Endothelial cell (in vitro differentiated cells): ENCODE measurements around the gene ABHD12. TPM values are rescaled to one million over a fixed set of nuclear protein-coding genes. Genes with fewer than 3 reads are reported as not detected.

Source experiments
- DNase-seq: peaks from one replicate; pipeline ENCODE4 v3.0.0; 2021; ENCODE audit warnings: low spot score
- H3K27ac Mint-ChIP-seq: one replicate; pipeline ENCODE4 v1.8.0; 2021; ENCODE audit warnings: mixed read lengths, inconsistent platforms; ENCODE audit not compliant: unreplicated experiment
- H3K27me3 Mint-ChIP-seq: one replicate; pipeline ENCODE4 v1.8.0; 2021; ENCODE audit warnings: mild to moderate bottlenecking, moderate library complexity, mixed read lengths, inconsistent platforms; ENCODE audit not compliant: unreplicated experiment
- H3K36me3 Mint-ChIP-seq: one replicate; pipeline ENCODE4 v1.8.0; 2021; ENCODE audit warnings: mild to moderate bottlenecking, low read depth, mixed read lengths, inconsistent platforms; ENCODE audit not compliant: unreplicated experiment
- H3K4me1 Mint-ChIP-seq: one replicate; pipeline ENCODE4 v1.8.0; 2021; ENCODE audit warnings: mild to moderate bottlenecking, mixed read lengths, inconsistent platforms; ENCODE audit not compliant: unreplicated experiment
- H3K4me3 Mint-ChIP-seq: one replicate; pipeline ENCODE4 v1.8.0; 2021; ENCODE audit warnings: mild to moderate bottlenecking, mixed read lengths, inconsistent platforms; ENCODE audit not compliant: unreplicated experiment
- H3K9me3 Mint-ChIP-seq: one replicate; pipeline ENCODE4 v1.8.0; 2021; ENCODE audit warnings: mixed read lengths, inconsistent platforms; ENCODE audit not compliant: unreplicated experiment
- CTCF ChIP-seq: fragments of 200-600 bp; sonication (generic); IDR thresholded peaks from one replicate; pipeline ENCODE4 v1.5.0; 2021; ENCODE audit warnings: antibody characterized with exemption; ENCODE audit not compliant: unreplicated experiment
- total RNA-seq: library from RNA; stranded (reverse); fragmentation: NEBNext Ultra II Directional; extraction: Animal tissue kit (Norgen Biotek cat#: 25700); gene quantifications from one replicate; pipeline ENCODE4 v1.2.1, GENCODE V29; 2021; ENCODE audit not compliant: unreplicated experiment

Gene ABHD12
- total RNA-seq, 1 donor from 2014 or later = 28.0 TPM

GRCh38 chr20:25272223-25273000 lies 118.2 kb downstream of the ABHD12 start:
- DNase-seq = no peak
- no peaks in the 10 kb centered on the region for H3K9me3 Mint-ChIP-seq
- H3K4me1 Mint-ChIP-seq = no peaks in the 10 kb centered on the region
- H3K27me3 Mint-ChIP-seq = peaks cover 8% of the 10 kb centered on the region
- H3K27ac Mint-ChIP-seq = no peak overlapping the region
- no peak for TF ChIP-seq CTCF
- no peak overlapping the region for H3K4me3 Mint-ChIP-seq
- peaks cover 23% of the 10 kb centered on the region for H3K36me3 Mint-ChIP-seq

GRCh38 chr20:25271486-25272222 lies 119.0 kb downstream of the ABHD12 start:
- no peak for TF ChIP-seq CTCF
- Mint-ChIP-seq H3K4me3 (no peak overlapping the region), H3K27ac (no peak overlapping the region), H3K4me1 (no peaks in the 10 kb centered on the region), H3K9me3 (no peaks in the 10 kb centered on the region), H3K36me3 (peaks cover 23% of the 10 kb centered on the region), H3K27me3 (peaks cover 8% of the 10 kb centered on the region)
- no peak for DNase-seq

- H3K36me3 Mint-ChIP-seq = peaks cover 20% of the 10 kb centered on the region
- no peak for TF ChIP-seq CTCF
- H3K9me3 Mint-ChIP-seq = no peaks in the 10 kb centered on the region
- peak overlapping the region; percentile 31 for H3K4me3 Mint-ChIP-seq
- peaks cover 5% of the 10 kb centered on the region for H3K27me3 Mint-ChIP-seq
- no peak for DNase-seq
- H3K27ac Mint-ChIP-seq = no peak overlapping the region
- no peaks in the 10 kb centered on the region for H3K4me1 Mint-ChIP-seq
Observed at GRCh38 chr20:25270829-25271251, 119.8 kb downstream of the ABHD12 start.

GRCh38 chr20:25269833-25270170 lies 120.8 kb downstream of the ABHD12 start:
- no peaks in the 10 kb centered on the region for H3K27me3 Mint-ChIP-seq
- H3K4me1 Mint-ChIP-seq = no peaks in the 10 kb centered on the region
- no peak for TF ChIP-seq CTCF
- no peaks in the 10 kb centered on the region for H3K9me3 Mint-ChIP-seq
- H3K27ac Mint-ChIP-seq = no peak overlapping the region
- no peak overlapping the region for H3K4me3 Mint-ChIP-seq
- DNase-seq = no peak
- H3K36me3 Mint-ChIP-seq = peaks cover 17% of the 10 kb centered on the region
